GM19463 (cell line): ENCODE measurements around the gene SPOCD1.

Source experiments
- ATAC-seq: cut with Tn5 transposase; IDR thresholded peaks from one replicate; pipeline ENCODE4 v1.9.1; 2021; ENCODE audit warnings: mild to moderate bottlenecking, moderate library complexity; ENCODE audit not compliant: unreplicated experiment

Gene SPOCD1

GRCh38 chr1:31788825-31789256 is 27.0 kb downstream of the SPOCD1 start:
- peak; percentile 15 for ATAC-seq

- peak; percentile 66 for ATAC-seq
Measured at GRCh38 chr1:31788138-31788824, 27.5 kb downstream of the SPOCD1 start.

- no peak for ATAC-seq
Measured at GRCh38 chr1:31787786-31788137, 28.1 kb downstream of the SPOCD1 start.

GRCh38 chr1:31787261-31787660 is 28.6 kb downstream of the SPOCD1 start:
- no peak for ATAC-seq

- no peak for ATAC-seq
Measured at GRCh38 chr1:31786366-31787060, 29.3 kb downstream of the SPOCD1 start.

GRCh38 chr1:31785947-31786290 is 29.9 kb downstream of the SPOCD1 start:
- no peak for ATAC-seq

GRCh38 chr1:31785020-31785946 is 30.5 kb downstream of the SPOCD1 start:
- no peak for ATAC-seq

- no peak for ATAC-seq
Measured at GRCh38 chr1:31784356-31785019, 31.3 kb downstream of the SPOCD1 start.

- ATAC-seq: no peak
Measured at GRCh38 chr1:31783846-31784245, 32.0 kb downstream of the SPOCD1 start.

GRCh38 chr1:31782421-31783410 is 33.1 kb downstream of the SPOCD1 start:
- no peak for ATAC-seq

GRCh38 chr1:31781756-31782371 is 34.0 kb downstream of the SPOCD1 start:
- ATAC-seq: no peak

GRCh38 chr1:31781138-31781755 is 34.6 kb downstream of the SPOCD1 start:
- ATAC-seq: no peak

GRCh38 chr1:31780632-31781031 is 35.2 kb downstream of the SPOCD1 start:
- no peak for ATAC-seq

GRCh38 chr1:31779687-31780086 is 36.1 kb downstream of the SPOCD1 start:
- ATAC-seq: no peak

- no peak for ATAC-seq
Measured at GRCh38 chr1:31778763-31779488, 36.9 kb downstream of the SPOCD1 start.

- no peak for ATAC-seq
Measured at GRCh38 chr1:31776516-31776915, 39.3 kb downstream of the SPOCD1 start.

GRCh38 chr1:31776032-31776431 is 39.8 kb downstream of the SPOCD1 start:
- no peak for ATAC-seq

GRCh38 chr1:31775210-31775999 is 40.4 kb downstream of the SPOCD1 start:
- ATAC-seq: no peak
